Right ventricle myocardium superior (tissue), 1 donor: Measurements from ENCODE around the gene SPATS2L. TPM values are rescaled to one million over a fixed set of nuclear protein-coding genes. Genes with fewer than 3 reads are reported as not detected.

Source experiments
- ATAC-seq: fragments of 200-7000 bp; cut with Tn5 transposase; one replicate; pipeline ENCODE4 v1.9.1; 2020; ENCODE audit warnings: mild to moderate bottlenecking; ENCODE audit not compliant: poor library complexity
- DNase-seq: peaks from one replicate; pipeline ENCODE4 v3.0.0-alpha.2; 2020
- intact Hi-C: fragments of 100-400 bp; cut with DNase I; formaldehyde crosslinking; loops from one replicate; pipeline ENCODE4 v1.11.2; 2022
- total RNA-seq: library from RNA; stranded (reverse); fragmentation: NEBNext Ultra II Directional; extraction: Animal tissue kit (Norgen Biotek cat#: 25700); gene quantifications from one replicate; pipeline ENCODE4 v1.2.1, GENCODE V29; 2021
- donor health status: DM: no; HTN: yes; CAD: no; lungs with severe emphysema.

The SPATS2L gene
- total RNA-seq, 1 donor from 2014 or later, result 71.1 TPM

DNA sequence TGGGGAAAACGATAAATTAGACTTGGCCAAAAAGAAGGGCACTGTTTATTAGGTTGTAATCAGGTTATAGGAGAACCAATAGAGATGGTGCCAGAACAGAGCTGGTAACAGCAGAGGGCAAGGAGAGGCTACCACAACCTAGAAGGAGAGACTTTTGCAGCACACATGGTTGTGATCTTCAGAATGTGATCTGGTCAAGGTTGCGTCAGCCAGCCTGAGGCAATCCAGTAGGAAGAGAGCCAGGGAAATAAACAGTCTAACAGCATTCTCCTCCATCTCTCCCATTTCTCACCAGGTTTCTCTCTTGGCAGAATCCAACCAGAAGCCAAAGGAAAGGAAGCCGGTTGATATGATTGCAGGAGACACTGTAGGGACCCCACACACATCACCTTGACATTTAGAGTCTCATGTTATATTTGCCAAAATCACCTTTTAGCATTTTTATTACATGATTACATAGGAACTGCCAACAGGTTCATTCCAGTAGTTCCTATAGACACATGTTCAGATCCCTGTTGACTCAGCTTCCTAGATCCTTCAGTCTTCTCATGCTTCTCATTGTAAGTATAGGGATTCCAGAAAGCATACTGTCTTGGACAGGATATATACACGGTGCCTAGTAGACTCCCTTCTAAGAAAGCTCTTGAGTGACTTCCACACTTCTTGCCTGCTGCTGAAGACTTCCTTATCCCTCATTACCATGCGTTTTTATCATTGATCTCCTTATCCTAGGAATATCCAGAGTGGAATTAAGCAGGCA, 17.6 kb upstream of the SPATS2L start:
- no peak for DNase-seq
- intact Hi-C loops, result no loop called here
- no peak for ATAC-seq

DNA sequence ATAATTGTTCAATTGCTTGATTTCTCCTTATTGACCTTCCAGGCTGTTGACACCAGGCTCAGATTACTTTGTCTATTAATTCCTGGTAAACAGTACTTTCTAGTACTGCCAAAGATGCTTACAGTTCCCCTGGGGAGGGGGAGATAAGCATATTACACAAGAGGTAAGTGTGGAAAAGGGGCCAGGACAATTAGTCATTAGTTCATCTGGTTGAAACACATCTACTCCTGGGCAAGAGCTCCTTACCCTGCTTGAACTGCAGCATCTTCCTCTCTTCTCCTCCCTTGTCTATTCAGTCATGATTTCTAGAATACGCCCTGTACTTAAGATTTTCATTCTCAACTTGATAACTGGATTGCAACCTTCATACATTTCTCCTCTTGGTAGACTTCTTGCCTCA, 10.4 kb upstream of the SPATS2L start:
- no peak for ATAC-seq
- DNase-seq, result no peak
- intact Hi-C loops, result no loop called here

GRCh38 chr2:200297100-200297499, 9.4 kb upstream of the SPATS2L start:
- intact Hi-C loops, result no loop called here
- ATAC-seq (no peak), DNase-seq (no peak)

DNA sequence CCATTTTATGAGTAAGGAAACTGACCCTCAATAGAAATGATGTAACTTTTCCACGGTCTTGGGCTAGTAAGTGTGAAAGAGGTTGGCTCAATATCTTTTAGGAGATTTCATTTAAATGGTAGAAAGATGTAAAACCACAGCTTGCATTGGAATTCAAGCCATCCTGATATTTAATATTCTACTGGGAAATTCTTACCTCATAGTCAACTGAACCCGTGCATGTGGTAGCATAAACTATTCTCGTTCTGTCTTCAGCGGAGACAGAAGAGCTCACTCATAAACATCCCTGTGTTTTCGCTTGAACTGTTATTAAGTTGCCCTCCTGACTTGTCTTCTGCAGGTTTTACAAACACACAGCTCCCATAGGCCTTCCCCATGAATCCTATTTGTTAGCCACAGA, 8.5 kb upstream of the SPATS2L start:
- ATAC-seq (no peak), DNase-seq (no peak)
- intact Hi-C loops, result no loop called here

DNA sequence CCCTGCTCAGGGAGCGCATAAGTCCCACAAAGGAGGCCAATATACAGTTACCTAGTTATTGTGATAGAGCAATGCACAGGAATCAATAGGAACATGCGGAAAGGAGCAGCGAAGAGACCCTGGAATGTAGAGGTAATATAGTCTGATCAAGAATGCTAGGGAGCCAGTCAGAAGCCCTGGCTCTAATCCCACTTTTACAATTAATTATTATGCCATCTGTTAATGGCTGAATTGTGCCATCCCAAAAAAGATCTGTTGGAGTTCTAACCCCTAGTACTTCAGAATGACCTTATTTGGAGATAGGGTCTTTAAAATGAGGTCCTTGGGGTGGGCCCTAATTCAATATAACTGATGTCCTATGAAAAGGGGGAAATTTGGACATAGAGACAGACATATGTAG, 7.7 kb upstream of the SPATS2L start:
- intact Hi-C loops, result no loop called here
- ATAC-seq (no peak), DNase-seq (no peak)

DNA sequence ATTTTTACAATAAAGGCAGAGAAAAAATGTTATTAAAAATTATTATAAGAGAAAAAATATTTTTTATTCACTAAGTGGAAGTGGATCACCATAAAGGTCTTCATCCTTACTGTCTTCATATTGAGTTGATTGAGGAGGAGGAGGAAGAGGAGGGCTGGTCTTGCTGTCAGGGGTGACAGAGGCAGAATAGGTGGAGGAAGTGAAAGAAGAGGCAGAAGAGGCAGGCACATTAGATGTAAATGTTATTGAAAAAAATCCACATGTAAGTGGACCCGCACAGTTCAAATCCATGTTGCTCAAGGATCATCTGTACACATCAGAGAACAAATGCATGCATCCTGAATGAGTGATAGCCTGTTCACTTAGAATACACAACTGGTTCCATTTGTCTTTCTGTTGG, 6.4 kb upstream of the SPATS2L start:
- DNase-seq, result no peak
- intact Hi-C loops, result loop anchor here (10.0 kb wide), 2 partner anchors 175 to 305 kb away; no protein-coding TSS in a partner anchor
- ATAC-seq, result no peak

- ATAC-seq, result peak; percentile 82
- intact Hi-C loops, result loop anchor here (10.0 kb wide), 2 partner anchors 174 to 306 kb away; no protein-coding TSS in a partner anchor
- peak; percentile 43 for DNase-seq
Observed at GRCh38 chr2:200300638-200301314, 5.7 kb upstream of the SPATS2L start.

- ATAC-seq (no peak), DNase-seq (no peak)
- intact Hi-C loops, result loop anchor here (10.0 kb wide), 2 partner anchors 173 to 307 kb away; no protein-coding TSS in a partner anchor
Observed at GRCh38 chr2:200301953-200302858, 4.3 kb upstream of the SPATS2L start.

DNA sequence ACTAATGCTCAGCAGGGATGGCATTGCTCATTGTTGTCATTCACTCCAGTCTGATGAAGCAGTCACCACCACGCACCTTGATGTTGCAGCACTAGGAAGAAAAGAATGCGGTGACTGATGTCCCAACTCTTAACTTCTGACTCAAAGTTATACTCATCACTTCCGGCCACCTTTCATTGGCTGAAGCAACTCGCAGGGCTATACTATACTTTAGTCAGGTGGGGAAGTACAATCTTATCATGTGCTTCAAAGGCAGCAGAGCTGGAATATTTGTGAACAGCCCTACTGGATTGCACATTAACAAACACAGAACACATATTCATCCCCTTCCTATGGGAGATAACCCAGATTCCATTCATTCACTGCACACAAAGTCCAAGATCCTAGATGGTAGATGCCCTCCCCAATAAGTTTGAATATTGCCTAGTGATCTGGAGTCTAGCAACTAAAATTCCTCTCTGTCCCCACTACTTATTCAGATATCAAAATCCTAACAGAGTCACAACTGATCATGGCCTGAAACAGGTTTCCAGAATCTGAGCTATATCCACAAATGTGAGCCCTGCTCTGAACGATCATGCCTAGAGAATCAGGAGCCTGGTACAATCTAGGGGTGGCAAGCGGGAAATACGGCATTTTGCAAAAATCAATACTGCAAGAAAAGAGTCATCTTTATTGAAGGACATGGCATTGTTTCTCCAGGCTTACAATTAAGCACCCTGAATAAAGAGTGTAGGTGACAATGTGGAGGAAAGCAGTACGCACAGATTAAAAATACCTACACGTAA, 3.4 kb upstream of the SPATS2L start:
- ATAC-seq, result no peak
- intact Hi-C loops, result loop anchor here (10.0 kb wide), 2 partner anchors 172 to 308 kb away; no protein-coding TSS in a partner anchor
- DNase-seq, result no peak

DNA sequence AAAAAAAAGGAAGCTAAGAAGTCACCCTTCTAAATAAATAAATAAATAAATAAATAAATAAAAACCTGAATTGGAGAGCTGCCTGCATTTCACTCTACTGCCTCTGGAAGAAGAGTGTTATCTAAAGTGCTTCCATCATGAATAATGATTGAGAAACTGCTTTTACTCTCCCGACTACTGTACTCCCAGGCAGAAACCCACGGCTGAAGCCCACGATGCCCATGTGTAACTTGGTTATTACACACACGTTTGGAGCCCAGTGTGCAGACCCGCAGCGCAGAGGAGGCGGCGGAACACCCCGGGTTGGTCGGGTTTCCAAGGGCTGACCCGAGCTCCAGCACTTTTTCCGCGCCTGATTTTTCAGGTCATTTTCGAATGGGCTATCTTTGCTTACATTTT, 697 bp upstream of the SPATS2L start:
- ATAC-seq (peak; percentile 33), DNase-seq (peak; percentile 54)
- intact Hi-C loops, result loop anchor here (10.0 kb wide), 2 partner anchors 169 to 311 kb away; no protein-coding TSS in a partner anchor

- DNase-seq (peak; percentile 70), ATAC-seq (peak; percentile 70)
- intact Hi-C loops, result loop anchor here (10.0 kb wide), 2 partner anchors 168 to 312 kb away; no protein-coding TSS in a partner anchor
Observed at GRCh38 chr2:200306931-200307723, 634 bp downstream of the SPATS2L start.

- no peak for ATAC-seq
- DNase-seq, result no peak
- intact Hi-C loops, result loop anchor here (10.0 kb wide), 2 partner anchors 167 to 313 kb away; no protein-coding TSS in a partner anchor
Observed at GRCh38 chr2:200307724-200308545, 1.4 kb downstream of the SPATS2L start.

- intact Hi-C loops, result loop anchor here (10.0 kb wide), 2 partner anchors 166 to 314 kb away; no protein-coding TSS in a partner anchor
- no peak for ATAC-seq
- no peak for DNase-seq
Observed at GRCh38 chr2:200308546-200309295, 2.2 kb downstream of the SPATS2L start.

GRCh38 chr2:200309296-200310049, 3.0 kb downstream of the SPATS2L start:
- intact Hi-C loops, result loop anchor here (10.0 kb wide), 2 partner anchors 165 to 315 kb away; no protein-coding TSS in a partner anchor
- no peak for DNase-seq
- no peak for ATAC-seq

GRCh38 chr2:200310545-200310971, 4.1 kb downstream of the SPATS2L start:
- DNase-seq (no peak), ATAC-seq (no peak)
- intact Hi-C loops, result no loop called here
